Measurements from ENCODE around the gene RFESD.
A peak's percentile ranks its signal among the peaks of the same experiment; 100 is the strongest.

The RFESD gene

GRCh38 chr5:95646569-95647431 lies at the start of gene RFESD:
Gene RFESD (plus strand): TSS chr5:95646777. CDS start chr5:95652272, 5,495 bp downstream.
- DNase-seq, result peak; percentile 91

- no peak for DNase-seq
Observed at GRCh38 chr5:95599252-95599651, 47.3 kb upstream of the RFESD start.

GRCh38 chr5:95600557-95600956 lies 46.0 kb upstream of the RFESD start:
- DNase-seq, result no peak

GRCh38 chr5:95605786-95606185 lies 40.8 kb upstream of the RFESD start:
- DNase-seq, result no peak

GRCh38 chr5:95606419-95606818 lies 40.2 kb upstream of the RFESD start:
- no peak for DNase-seq

GRCh38 chr5:95609711-95610110 lies 36.9 kb upstream of the RFESD start:
- DNase-seq, result no peak

GRCh38 chr5:95610546-95610945 lies 36.0 kb upstream of the RFESD start:
- DNase-seq, result no peak

GRCh38 chr5:95611396-95611795 lies 35.2 kb upstream of the RFESD start:
- DNase-seq, result no peak

- no peak for DNase-seq
Observed at GRCh38 chr5:95613514-95613913, 33.1 kb upstream of the RFESD start.

- DNase-seq, result no peak
Observed at GRCh38 chr5:95615164-95615467, 31.5 kb upstream of the RFESD start.

GRCh38 chr5:95617057-95617456 lies 29.5 kb upstream of the RFESD start:
- no peak for DNase-seq

- DNase-seq, result no peak
Observed at GRCh38 chr5:95619096-95619495, 27.5 kb upstream of the RFESD start.

- DNase-seq, result no peak
Observed at GRCh38 chr5:95619514-95620029, 27.0 kb upstream of the RFESD start.

GRCh38 chr5:95620030-95620869 lies 26.3 kb upstream of the RFESD start, which contains the start of gene GPR150:
Gene GPR150 (plus strand): TSS chr5:95620087. CDS start chr5:95620276, 189 bp downstream.
- DNase-seq, result peak; percentile 45

GRCh38 chr5:95620870-95621838 lies 25.4 kb upstream of the RFESD start:
- no peak for DNase-seq

- no peak for DNase-seq
Observed at GRCh38 chr5:95621839-95622629, 24.5 kb upstream of the RFESD start.

GRCh38 chr5:95623706-95624105 lies 22.9 kb upstream of the RFESD start:
- DNase-seq, result no peak

GRCh38 chr5:95624368-95624767 lies 22.2 kb upstream of the RFESD start:
- DNase-seq, result no peak

GRCh38 chr5:95626701-95627100 lies 19.9 kb upstream of the RFESD start:
- DNase-seq, result no peak

GRCh38 chr5:95627971-95628810 lies 18.4 kb upstream of the RFESD start:
- DNase-seq, result no peak

- DNase-seq, result no peak
Observed at GRCh38 chr5:95628933-95629332, 17.6 kb upstream of the RFESD start.

Measured in DMS 273 treated with DMSO at 0.1 percent for 48 hours (cell line).